Fibroblast of lung (primary cell): ENCODE data around the gene ALDH3B2.

Experiments used
- CTCF ChIP-seq, 2 donors: IDR thresholded peaks in 1 of 2; conservative IDR thresholded peaks in 1 of 2; 1 replicate in 1 of 2; 2 replicates in 1 of 2; pipeline ENCODE4 v1.5.1; 2011 to 2012; ENCODE audit warnings: low read length in 2 of 2, control low read depth in 1 of 2, inconsistent platforms in 1 of 2, low read depth in 1 of 2, mild to moderate bottlenecking in 1 of 2
- EZH2 ChIP-seq: IDR thresholded peaks from 2 replicates; pipeline ENCODE4 v1.5.1; 2012; ENCODE audit warnings: low read length, control low read depth, mild to moderate bottlenecking; ENCODE audit errors: missing control alignments

DNA sequence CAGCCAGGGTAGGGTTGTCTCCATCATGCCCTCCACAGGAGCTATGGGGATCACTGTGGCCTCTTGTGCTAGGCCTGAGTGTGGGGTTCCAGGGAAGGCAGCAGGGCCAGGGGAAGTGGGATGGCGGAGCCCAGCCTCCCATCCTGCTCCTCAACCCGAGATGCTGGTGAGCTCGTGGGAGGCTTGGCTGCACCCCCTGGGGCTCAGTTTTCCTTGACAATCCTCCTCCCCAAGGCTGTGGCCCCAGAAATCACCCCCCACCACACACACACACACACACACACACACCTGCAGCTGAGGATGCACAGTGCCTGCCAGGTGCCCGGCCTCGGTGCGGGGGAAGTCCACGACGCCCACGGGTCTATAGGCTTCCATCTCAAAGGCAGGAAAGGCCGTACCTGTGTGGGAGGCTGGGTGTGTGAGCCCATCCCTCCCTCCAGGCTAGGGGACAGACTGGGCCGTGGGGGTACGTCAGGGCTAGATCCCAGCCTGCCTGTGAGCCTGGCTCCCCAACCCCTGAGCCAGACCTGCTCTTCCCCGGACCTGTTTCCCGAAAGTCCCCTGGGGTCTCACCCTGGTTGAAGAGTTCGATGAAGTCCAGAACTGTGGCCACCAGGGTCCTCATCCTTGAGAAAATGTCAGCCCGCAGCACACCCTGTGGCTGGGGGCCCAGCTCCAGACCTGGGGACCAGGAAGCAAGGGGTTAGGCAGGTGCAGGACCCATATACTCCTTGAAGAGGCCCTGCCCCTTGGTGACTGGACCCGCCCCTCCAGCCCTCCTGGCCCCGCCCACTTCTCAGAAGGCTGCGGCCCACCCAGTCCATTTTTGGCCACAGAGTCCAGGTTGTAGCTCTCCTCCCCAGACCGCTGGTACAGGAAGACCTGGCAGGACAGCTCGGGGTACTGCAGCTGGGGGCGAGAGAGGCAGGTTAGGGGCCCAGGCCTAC, 29.7 kb downstream of the ALDH3B2 start:
- TF ChIP-seq EZH2 (no peak), CTCF (conservative IDR thresholded peaks at IDR 0.05 in 1 of 2, IDR thresholded peaks at IDR 0.05 in 1 of 2; ENCODE audit: low read depth in 1 of 2, low read length in 2 of 2) (no peak)
